G401 (cell line): ENCODE results near the gene SEC22C. TPM values are rescaled to one million over a fixed set of nuclear protein-coding genes. Genes with fewer than 3 reads are reported as not detected.

Experiments used
- DNase-seq: peaks from one replicate; pipeline ENCODE4 v3.0.0-alpha.2; 2015; ENCODE audit warnings: low spot score
- in situ Hi-C: cut with HindIII; loops from 2 replicates; pipeline ENCODE4 v1.10.0; 2016; ENCODE audit warnings: low sequenced_read_pairs, mixed read lengths
- total RNA-seq: library from RNA; depleted of rRNA; stranded (reverse); fragments of >200 nt; shearing (Covaris generic); gene quantifications from 2 replicates; pipeline ENCODE4 v1.2.3, GENCODE V29; 2014

Gene SEC22C
- total RNA-seq, 1 experiment from 2014 or later, result 83.4 TPM

DNA sequence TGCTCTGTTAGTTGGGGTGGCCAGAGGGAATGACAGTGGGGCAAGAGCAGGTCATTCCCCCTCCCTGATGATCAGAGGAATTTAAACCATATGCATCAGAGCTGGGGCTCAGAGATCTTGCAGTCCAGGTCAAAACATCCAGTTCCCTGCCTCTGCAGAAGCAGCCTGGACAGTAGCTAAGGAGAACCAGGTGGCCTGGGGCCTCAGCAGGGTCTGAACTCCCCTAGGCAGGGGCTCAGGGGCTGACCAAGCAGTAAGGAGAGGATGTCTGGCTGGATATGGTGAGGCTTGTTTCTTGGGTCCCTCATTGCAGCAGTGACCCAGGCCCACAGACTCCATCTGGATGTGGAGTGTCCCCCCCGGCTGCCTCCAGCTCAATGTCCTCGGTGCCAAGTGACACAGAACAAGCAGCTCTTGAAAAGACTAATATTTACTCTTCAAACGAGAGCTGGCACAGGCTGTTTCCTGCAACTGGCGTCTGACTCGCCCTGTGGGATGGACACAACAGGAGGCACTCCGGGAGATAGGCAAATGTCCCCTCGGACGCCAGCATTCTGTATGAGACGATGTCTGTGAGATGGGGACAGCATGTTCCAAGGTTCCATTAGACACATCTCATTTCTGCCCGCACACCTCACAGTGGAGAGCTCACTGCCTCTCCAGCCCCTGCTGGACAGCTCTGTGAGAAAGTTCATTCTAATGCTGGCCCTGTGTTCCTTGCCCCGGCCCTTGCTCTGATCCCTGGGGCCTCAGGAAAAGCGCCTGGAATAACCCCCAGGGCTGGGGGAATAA is 37.1 kb downstream of the SEC22C start:
- DNase-seq, result peak; percentile 49
- in situ Hi-C loops, result no loop called here

DNA sequence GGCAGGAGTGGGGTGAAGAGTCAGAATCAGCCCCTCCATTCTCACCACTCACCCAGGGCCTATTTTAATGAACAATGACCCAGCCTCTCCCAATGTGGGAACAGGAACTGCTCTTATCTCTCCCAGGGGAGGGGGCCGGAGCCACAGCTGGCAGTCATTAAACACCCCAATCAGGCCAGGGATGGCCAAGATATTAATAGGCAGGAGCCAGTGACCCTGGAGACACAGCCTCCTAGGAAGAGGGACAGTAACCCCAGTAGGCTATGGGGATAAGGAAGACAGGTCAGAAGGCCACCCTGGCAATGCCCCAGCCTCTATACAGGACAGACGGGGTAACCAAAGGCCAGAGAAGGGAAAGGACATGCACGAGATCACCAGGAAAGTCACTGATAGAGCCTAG is 40.7 kb downstream of the SEC22C start:
- no peak for DNase-seq
- in situ Hi-C loops, result no loop called here

DNA sequence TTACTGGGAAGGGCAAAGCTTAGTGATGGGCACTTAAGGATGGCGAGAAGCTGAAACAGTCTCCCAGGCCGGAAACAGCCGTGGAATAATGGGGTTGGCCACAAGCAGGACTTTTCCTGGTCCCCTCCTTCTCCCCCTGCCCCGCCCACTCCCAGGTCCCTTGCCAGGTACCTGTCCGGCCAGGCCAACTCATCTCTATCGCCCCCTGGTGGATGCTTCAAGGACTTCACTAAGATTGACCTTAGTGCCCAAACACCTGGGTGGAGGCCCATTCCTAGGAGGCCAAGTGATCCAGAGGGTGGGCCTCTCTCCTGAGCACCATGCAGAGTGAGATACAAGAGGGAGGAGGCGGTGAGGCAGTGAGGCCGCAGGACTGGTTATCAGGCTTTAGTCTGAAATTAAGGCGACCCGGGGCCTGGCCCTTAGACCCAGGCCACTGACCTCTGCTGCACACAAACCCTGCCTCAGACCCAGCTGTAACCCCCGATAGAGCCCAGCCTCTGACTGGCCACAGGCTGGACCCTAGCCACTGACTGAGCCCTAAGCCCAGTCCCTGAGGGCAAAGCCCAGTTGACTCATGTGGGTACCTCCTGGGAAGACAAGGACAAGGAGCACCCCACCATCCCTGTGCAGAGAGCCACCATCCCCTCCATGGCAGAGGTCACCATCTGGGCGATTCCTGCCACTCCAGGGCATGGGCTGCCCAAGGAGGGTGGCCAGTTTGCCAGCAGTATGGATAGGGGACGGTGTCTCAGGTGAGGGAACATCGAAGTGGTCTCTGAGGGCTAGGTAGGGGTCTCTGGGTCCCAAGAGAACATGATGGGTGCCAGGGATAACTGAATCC is 41.7 kb downstream of the SEC22C start:
- DNase-seq, result no peak

DNA sequence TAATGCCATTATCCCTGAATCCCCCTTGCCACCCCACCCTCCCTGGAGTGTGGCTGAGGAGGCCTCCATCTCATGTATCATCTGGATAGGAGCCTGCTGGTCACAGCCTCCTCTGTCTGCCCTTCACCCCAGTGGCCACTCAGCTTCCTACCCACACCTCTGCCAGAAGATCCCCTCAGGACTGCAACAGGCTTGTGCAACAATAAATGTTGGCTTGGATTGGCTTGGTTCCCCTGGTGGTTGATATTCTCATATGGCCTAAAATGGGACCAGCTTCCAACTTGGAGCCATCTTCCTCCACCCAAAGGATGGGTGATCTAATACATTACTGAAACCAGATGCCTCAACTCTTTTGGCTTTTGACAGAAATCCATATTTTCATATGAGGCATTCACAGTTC is 44.4 kb downstream of the SEC22C start:
- in situ Hi-C loops, result no loop called here
- no peak for DNase-seq

More for the DNA sequence above, 41.7 kb downstream of the SEC22C start:
- in situ Hi-C loops, result no loop called here

DNA sequence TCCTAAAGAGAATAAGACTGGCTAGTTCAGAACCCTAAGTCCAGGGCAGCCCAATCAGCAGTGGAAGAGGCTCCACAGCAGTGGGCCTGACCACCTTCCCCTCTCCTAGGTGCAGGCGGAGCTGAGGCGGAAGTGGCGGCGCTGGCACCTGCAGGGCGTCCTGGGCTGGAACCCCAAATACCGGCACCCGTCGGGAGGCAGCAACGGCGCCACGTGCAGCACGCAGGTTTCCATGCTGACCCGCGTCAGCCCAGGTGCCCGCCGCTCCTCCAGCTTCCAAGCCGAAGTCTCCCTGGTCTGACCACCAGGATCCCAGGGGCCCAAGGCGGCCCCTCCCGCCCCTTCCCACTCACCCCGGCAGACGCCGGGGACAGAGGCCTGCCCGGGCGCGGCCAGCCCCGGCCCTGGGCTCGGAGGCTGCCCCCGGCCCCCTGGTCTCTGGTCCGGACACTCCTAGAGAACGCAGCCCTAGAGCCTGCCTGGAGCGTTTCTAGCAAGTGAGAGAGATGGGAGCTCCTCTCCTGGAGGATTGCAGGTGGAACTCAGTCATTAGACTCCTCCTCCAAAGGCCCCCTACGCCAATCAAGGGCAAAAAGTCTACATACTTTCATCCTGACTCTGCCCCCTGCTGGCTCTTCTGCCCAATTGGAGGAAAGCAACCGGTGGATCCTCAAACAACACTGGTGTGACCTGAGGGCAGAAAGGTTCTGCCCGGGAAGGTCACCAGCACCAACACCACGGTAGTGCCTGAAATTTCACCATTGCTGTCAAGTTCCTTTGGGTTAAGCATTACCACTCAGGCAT is 45.6 kb downstream of the SEC22C start:
- DNase-seq, result no peak
- in situ Hi-C loops, result no loop called here

DNA sequence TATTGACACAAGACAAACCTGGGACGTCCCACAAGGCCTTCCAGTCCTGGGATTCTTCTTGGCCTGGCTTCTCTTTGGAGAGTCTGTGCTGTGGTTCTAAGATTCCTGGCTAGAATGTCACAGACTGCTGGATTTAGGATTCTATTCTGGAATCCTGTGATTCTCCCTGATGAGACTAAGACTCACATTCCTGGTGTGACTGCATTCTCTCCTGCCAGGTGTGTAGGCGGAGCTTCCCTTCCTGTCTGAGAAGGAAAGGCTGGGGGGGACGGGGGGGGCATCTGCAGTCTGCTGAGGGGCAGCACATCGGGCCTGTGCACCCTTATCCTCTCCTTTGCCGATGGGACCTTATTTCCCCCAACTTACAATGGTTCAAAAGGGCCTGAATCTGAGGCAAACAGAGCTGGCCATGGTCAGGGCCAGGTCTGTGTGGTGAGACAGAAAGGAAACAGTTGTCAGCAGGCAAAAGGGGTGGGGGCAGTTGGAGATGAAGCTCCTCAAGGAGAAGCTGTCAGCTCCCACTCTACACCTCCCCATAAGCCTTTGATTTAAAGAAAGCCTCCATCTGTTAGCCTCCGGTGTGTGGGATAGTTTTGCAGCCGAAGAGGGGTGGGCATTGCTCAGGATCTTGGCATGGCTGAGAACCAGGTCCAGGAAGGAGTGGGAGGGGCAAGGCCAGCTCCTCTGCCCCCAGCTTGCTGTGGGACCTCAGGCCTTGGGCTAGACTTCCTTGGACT is 48.4 kb downstream of the SEC22C start:
- in situ Hi-C loops, result no loop called here
- no peak for DNase-seq

DNA sequence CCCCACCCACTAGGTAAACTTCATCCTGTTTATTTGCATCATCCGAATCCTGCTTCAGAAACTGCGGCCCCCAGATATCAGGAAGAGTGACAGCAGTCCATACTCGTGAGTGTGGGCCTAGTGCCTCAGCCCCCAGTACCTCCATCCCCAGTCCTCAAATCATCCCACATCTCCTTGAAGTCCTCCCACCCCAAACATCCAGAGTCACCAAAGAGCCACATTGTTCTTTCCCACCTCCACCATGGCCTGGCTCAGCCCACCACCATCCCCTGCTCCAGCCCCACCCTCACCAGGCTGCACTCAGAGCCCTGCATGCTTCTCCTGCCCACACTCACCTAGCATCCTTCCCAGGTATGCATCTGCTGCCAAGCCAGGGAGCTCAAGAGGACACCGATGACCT is 49.5 kb downstream of the SEC22C start:
- DNase-seq, result no peak
- in situ Hi-C loops, result no loop called here

DNA sequence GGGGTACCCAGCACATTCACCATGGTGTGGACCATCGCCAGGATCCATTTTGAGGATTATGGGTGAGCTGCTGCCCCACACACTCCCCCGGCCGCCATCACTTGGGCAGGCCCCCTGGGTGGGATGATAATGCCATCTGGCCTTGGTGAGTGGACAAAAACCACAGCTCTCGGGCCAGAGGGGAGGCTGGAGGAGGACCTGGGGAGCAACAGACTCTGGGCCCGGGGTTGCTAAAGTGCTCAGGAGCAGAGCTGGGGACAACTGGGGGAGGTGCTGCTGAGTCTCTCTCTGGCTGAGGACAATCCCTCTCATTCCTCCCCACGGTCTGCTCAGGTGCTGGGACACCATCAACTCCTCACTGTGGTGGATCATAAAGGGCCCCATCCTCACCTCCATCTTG is 50.3 kb downstream of the SEC22C start:
- DNase-seq, result no peak
- in situ Hi-C loops, result no loop called here

DNA sequence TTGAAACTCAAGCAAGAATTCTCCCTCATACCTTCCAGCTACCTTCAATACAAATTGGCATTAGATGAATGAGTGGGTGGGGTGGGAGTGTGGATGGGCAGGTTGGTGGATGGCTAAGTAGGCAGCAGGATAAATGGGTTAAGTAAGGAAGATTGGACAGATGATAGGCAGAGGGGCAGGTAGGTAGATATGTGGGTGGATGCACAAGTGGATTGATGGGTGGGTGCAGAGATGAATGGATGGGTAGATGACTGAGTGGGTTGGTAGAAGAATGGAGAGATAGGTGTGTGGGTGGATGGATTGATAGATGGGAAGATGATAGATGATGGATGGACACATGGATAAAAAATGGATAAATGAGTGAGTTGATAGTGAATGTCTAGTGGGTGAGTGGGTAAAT is 51.7 kb downstream of the SEC22C start:
- no peak for DNase-seq
- in situ Hi-C loops, result no loop called here

DNA sequence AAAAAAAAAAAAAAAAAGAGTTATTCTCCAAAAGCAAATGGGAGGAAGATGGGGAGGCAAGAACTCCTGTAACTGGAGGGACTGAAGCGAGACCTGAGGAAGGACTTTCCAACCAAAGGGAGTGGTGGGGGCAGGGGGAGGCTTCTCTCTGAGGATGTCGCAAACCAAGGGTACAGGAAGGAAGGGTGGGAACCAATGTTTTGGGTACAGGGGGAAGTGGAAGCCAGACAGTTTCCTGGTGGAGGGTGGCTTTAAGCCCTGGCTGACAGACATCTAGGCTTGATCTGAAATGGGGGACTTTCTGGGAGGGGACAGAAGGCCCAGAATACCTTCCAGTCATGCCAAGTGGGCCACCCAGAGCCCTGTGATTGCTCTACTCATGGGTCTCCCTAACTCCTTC is 52.3 kb downstream of the SEC22C start:
- in situ Hi-C loops, result no loop called here
- no peak for DNase-seq

DNA sequence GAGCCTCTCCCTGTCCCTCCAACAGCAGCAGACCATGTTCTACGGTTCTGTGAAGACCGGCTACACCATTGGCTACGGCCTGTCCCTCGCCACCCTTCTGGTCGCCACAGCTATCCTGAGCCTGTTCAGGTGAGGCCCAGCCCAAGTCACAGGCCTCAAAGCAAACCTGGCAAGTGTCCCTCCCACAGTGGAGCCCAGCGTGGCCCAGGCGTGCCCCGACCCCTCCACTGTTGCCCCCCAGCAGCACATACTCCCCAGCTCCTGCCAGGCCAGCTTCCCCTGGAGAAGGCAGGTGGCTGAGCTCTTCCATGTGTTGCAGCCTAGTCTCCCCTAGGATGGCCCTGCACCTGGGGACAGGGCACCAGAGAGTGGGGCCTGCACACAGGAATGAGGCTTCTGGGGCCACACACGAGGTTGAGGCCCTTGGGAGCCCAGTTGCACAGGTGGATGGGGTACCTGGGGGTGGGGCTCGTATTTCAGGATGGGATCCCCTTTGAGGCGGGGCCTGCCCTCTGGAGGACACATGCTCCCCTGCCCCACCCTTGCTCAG is 54.3 kb downstream of the SEC22C start:
- no peak for DNase-seq
- in situ Hi-C loops, result no loop called here

DNA sequence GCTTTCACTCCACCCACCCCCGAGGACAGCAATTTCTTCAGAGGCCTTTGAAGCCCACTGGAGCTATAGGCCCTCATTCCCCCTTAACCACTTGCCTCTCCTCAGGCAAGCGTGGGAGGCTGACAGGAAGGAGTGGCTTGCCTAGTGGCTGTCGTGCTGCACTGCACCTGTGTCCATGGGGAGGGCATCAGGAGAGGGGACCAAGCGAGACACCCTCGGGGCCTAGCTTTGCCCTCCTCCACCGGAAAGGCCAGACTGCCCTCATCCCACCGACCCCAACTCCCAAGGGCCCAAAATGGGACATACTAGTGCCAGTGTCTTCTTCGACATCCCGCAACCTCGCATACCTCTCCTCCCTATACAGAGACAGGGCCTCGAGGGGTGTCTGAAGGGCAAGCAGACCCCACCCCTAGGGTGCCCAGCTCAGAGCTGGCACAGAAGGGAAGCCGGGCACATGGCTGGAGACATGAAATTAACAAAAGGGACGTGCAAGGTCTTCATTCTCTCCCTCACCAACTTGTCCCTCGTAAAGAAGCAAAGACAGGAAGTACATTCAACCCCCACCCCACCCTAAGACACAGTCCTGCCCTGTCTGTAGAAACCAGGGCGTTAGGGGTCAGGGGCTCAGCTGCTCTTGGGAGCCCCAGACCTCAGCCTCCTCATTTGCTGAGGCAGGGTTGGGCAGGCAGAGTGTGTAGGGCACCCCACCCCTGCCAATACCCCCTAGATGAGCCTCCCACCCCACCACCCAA is 55.0 kb downstream of the SEC22C start:
- DNase-seq, result no peak
- in situ Hi-C loops, result no loop called here

DNA sequence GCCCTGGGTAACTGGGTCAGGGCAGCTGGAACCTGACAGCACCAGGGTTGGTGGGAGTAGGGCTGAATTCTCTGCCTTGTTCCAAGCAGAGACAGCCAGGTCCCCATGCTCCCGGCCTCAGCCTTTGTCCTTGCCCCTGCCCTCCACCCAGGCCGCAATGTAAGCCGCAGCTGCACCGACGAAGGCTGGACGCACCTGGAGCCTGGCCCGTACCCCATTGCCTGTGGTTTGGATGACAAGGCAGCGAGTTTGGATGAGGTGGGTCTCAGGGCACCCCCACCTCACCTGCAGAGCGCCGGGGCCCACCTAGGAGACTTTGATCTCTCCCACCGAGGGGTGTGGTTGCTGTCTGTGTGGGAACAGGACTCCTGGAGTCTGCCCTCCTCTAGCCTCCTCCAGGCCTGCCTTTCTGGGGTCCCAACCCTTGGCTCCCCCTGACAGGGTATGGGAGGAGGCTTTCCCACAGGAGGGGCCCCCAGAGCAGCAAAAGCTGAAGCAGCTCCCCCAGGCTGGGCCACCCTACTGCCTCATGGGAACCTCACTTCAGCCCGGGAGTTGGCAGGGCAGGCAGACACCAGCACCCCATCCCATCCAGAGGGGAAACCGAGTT is 55.9 kb downstream of the SEC22C start:
- in situ Hi-C loops, result no loop called here
- DNase-seq, result no peak

DNA sequence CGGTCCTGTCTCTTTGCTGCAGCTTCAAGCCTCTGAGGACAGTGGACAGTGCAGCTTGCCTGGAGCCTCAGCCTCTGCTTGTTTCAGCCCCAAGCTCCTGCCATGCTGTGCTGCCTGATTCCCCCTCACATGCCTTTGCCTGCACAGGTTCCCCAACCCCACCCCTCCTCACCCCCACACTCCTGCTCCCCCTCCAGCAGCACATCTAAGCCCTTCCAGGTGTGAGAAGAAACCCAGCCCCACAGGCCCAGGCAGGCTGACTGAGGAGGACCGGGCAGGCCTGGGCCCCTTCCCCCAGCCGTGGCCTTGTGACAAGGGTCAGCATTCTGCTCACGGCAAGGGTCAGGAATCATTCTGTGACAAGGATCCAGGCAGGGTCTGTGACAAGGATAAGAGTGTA is 56.6 kb downstream of the SEC22C start:
- in situ Hi-C loops, result no loop called here
- DNase-seq, result no peak

DNA sequence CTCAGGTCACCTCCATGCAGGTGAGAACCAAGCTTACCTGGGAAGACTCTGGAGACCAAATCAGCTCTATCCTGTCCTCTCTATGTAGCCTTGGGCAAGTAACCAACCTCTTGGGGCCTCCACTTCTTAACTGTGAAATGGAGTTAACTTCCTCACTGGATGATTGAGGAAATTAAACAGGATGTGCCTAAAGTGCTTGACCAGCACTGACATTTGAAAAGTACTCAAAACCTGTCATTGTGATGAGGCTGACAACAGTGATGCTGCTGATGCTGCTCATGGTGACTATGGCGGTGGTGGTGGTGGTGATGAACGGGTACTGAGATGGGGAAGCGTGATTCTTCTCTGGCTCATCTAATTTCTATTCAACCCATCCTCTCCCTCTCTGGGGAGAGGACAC is 57.0 kb downstream of the SEC22C start:
- in situ Hi-C loops, result no loop called here
- no peak for DNase-seq

DNA sequence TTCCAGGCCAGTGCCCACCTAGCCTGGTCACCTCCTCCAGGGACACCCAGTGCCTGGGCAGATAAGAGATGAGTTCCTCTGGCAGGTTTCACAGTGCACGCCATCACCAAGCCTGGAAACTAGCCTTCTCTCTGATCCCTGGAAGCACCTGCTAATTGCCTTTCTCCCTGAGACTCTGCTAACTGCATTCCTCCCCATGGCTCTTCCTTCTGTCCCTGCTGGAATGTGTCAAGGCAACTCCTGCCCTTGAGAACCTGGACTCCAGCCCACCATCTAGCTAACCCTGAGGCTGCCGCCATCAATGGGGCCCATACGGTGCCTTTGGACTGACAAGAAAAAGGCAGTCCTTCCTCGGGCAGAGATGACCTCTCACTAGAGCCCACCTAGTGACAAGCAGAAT is 60.9 kb downstream of the SEC22C start:
- DNase-seq, result peak; percentile 96
- in situ Hi-C loops, result no loop called here

DNA sequence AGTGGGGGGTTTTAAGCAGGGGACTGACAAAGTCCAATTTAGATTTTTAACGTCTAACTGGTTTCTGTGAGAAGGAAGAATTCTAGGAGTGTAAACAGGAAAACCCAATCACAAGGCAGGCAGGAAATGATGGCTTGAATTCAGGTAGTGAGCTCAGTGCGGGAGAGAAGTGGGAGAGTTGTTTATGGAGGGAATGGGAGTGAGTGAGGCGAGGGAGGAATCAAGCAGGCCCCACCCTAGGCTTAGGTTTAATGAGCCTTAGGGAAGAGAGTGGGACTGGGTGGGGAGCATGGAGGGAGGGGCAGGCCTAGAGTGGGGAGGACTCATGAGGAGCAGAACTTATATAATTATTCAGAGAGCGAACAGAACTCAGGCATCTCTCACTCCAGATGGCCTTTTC is 61.4 kb downstream of the SEC22C start:
- in situ Hi-C loops, result no loop called here
- peak; percentile 20 for DNase-seq

DNA sequence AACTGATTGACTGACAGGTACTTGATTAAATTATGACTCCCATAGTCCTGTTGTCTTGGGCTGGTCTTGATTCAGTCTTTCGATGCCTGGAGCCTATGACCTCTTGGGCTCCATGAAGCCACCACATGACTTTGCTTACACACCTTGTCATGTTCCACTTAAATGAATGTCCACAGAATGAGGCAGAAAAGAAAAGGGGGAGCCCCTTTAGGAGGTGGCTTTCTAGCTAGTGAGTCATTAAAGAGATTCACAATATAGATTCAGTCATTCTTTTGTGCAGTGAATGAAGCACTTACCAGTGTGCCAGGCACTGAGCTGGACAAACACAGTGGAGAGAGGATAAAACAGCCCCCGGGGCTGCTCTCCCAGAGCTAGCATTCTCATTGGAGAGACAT is 62.2 kb downstream of the SEC22C start:
- in situ Hi-C loops, result no loop called here
- DNase-seq, result no peak
